ENCODE data around the gene DCDC2C.
A peak's percentile ranks its signal among the peaks of the same experiment; 100 is the strongest.

The DCDC2C gene

DNA sequence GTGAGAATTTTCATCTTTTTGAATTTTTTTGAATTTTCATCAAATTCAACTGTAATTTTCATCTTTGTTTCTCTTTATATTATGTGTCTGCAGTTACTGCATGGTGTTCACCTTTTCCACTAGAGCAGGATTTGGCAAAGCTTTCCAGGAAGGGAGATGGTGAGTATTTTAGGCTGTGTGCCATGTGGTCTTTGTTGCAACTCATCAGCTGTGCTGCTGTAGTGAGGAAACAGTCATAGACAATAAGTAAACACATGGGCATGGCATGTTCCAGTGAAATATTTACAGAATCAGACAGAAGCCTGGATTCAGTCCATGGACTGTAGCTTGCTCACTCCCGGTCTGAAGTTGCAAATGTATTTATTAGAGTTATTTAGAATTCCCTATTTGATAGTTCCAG lies 120.4 kb downstream of the DCDC2C start:
- TF ChIP-seq EZH2phosphoT487 (IDR thresholded peaks at IDR 0.05; ENCODE audit: borderline replicate concordance): no peak
- TF ChIP-seq, protein P1, sequence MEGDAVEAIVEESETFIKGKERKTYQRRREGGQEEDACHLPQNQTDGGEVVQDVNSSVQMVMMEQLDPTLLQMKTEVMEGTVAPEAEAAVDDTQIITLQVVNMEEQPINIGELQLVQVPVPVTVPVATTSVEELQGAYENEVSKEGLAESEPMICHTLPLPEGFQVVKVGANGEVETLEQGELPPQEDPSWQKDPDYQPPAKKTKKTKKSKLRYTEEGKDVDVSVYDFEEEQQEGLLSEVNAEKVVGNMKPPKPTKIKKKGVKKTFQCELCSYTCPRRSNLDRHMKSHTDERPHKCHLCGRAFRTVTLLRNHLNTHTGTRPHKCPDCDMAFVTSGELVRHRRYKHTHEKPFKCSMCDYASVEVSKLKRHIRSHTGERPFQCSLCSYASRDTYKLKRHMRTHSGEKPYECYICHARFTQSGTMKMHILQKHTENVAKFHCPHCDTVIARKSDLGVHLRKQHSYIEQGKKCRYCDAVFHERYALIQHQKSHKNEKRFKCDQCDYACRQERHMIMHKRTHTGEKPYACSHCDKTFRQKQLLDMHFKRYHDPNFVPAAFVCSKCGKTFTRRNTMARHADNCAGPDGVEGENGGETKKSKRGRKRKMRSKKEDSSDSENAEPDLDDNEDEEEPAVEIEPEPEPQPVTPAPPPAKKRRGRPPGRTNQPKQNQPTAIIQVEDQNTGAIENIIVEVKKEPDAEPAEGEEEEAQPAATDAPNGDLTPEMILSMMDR (conservative IDR thresholded peaks at IDR 0.05; ENCODE audit: low read length): no peak
- no peaks in the 10 kb centered on the region for H3K4me1 ChIP-seq (ENCODE audit: insufficient read depth, low read length, poor library complexity, severe bottlenecking)
- H3K9me3 ChIP-seq (ENCODE audit: insufficient read depth, low read depth, low read length): no peaks in the 10 kb centered on the region
- no peaks in the 10 kb centered on the region for H3K27me3 ChIP-seq (ENCODE audit: insufficient read depth, low read length, poor library complexity, severe bottlenecking)
- no peaks in the 10 kb centered on the region for H3F3A ChIP-seq (ENCODE audit: low read depth)
- H3K9ac ChIP-seq (ENCODE audit: low read depth, low read length, poor library complexity, severe bottlenecking): no peak overlapping the region
- no peaks in the 10 kb centered on the region for H3K36me3 ChIP-seq (ENCODE audit: insufficient read depth, low read length)
- no peaks in the 10 kb centered on the region for H4K20me1 ChIP-seq (ENCODE audit: insufficient read depth, low read length, poor library complexity, severe bottlenecking)
- no peaks in the 10 kb centered on the region for H3K79me2 ChIP-seq (ENCODE audit: insufficient read depth, low read length)
- H2AFZ ChIP-seq (ENCODE audit: low read length): no peak overlapping the region
- no peaks in the 10 kb centered on the region for H3K9me2 ChIP-seq (replicated peaks; ENCODE audit: low read depth, low read length)
- H3K4me3 ChIP-seq (ENCODE audit: low read length, poor library complexity, severe bottlenecking): no peak overlapping the region
- no peak overlapping the region for H3K4me2 ChIP-seq (ENCODE audit: low read depth, low read length, poor library complexity, severe bottlenecking)

DNA sequence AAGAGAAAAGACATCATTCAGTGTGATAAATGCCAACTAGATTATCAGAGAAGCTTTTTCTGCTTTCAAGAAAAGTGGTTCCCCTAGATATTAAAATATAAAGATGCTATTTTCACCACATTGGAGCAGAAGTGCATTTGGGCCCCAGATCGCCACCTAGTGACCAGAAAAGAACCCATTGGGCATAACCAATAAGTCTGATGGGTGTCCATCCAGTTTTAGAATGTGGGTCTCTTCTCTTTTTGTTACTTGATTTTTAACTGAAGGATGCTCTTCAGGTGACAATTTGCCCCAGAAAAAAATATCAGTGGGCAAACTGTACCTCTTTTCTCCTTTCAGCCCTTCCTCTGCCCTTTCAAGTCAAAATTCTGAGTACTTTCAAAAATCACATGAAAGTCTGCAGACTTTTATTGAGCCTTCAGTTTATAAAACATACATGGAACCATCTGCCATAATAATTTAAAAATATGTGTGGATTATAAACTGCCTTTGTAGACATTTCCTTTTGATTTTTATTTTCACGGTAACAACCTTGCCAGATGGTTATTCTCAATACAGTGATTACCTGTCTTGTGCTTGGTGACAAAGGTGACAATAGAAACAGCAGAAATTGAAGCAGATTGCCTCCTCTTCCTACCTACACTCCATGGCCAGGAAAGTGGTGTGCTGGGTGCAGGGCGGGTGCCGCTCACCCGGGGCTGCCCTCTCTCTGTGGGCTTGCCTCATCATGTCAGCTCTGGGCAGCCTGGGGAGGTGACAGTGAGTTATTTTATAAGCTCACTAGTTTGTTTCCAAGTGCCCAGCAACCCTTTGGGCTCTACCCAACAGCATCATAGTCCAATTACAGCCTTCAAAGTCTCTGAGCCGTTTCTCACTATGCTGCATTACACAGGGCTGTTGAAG lies 124.5 kb downstream of the DCDC2C start:
- no peak overlapping the region for H3K4me3 ChIP-seq (ENCODE audit: low read length, poor library complexity, severe bottlenecking)
- H3F3A ChIP-seq (ENCODE audit: low read depth): no peaks in the 10 kb centered on the region
- H3K4me1 ChIP-seq (ENCODE audit: insufficient read depth, low read length, poor library complexity, severe bottlenecking): no peaks in the 10 kb centered on the region
- H4K20me1 ChIP-seq (ENCODE audit: insufficient read depth, low read length, poor library complexity, severe bottlenecking): no peaks in the 10 kb centered on the region
- H3K36me3 ChIP-seq (ENCODE audit: insufficient read depth, low read length): no peaks in the 10 kb centered on the region
- no peaks in the 10 kb centered on the region for H3K9me3 ChIP-seq (ENCODE audit: insufficient read depth, low read depth, low read length)
- TF ChIP-seq, protein P1 (conservative IDR thresholded peaks at IDR 0.05; ENCODE audit: low read length): peak; percentile 80
- TF ChIP-seq EZH2phosphoT487 (IDR thresholded peaks at IDR 0.05; ENCODE audit: borderline replicate concordance): no peak
- no peaks in the 10 kb centered on the region for H3K9me2 ChIP-seq (replicated peaks; ENCODE audit: low read depth, low read length)
- no peak overlapping the region for H2AFZ ChIP-seq (ENCODE audit: low read length)
- H3K9ac ChIP-seq (ENCODE audit: low read depth, low read length, poor library complexity, severe bottlenecking): no peak overlapping the region
- H3K79me2 ChIP-seq (ENCODE audit: insufficient read depth, low read length): no peaks in the 10 kb centered on the region
- no peaks in the 10 kb centered on the region for H3K27me3 ChIP-seq (ENCODE audit: insufficient read depth, low read length, poor library complexity, severe bottlenecking)
- no peak overlapping the region for H3K4me2 ChIP-seq (ENCODE audit: low read depth, low read length, poor library complexity, severe bottlenecking)

DNA sequence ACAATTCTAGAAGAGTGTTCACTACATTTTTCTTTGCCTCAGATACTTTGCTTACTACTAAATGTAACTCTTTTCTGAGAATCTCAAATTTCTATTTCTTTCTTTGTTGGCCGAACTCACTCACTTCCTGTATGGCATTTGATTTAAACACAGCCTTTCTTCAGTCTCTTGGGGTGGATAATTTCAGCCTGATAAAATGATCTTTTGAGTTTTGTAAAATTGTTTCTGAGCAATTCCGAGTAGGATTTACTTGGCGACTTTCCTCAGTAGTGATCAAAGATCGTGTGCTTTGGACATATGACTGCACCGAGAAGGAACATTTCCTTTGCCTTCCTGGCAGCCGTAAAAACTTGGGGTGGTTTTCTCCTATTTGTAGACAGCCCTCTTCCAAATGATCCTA lies 127.4 kb downstream of the DCDC2C start:
- Histone ChIP-seq H3K9me2 (replicated peaks; ENCODE audit: low read depth, low read length) (no peaks in the 10 kb centered on the region), H3K36me3 (ENCODE audit: insufficient read depth, low read length) (no peaks in the 10 kb centered on the region), H3K9me3 (ENCODE audit: insufficient read depth, low read depth, low read length) (no peaks in the 10 kb centered on the region), H3K9ac (ENCODE audit: low read depth, low read length, poor library complexity, severe bottlenecking) (no peak overlapping the region), H3F3A (ENCODE audit: low read depth) (no peaks in the 10 kb centered on the region), H3K79me2 (ENCODE audit: insufficient read depth, low read length) (no peaks in the 10 kb centered on the region), H3K4me3 (ENCODE audit: low read length, poor library complexity, severe bottlenecking) (no peak overlapping the region), H2AFZ (ENCODE audit: low read length) (no peak overlapping the region), H3K4me1 (ENCODE audit: insufficient read depth, low read length, poor library complexity, severe bottlenecking) (no peaks in the 10 kb centered on the region), H4K20me1 (ENCODE audit: insufficient read depth, low read length, poor library complexity, severe bottlenecking) (no peaks in the 10 kb centered on the region), H3K27me3 (ENCODE audit: insufficient read depth, low read length, poor library complexity, severe bottlenecking) (no peaks in the 10 kb centered on the region), H3K4me2 (ENCODE audit: low read depth, low read length, poor library complexity, severe bottlenecking) (no peak overlapping the region)
- no peak for TF ChIP-seq EZH2phosphoT487 (IDR thresholded peaks at IDR 0.05; ENCODE audit: borderline replicate concordance)
- TF ChIP-seq, protein P1 (conservative IDR thresholded peaks at IDR 0.05; ENCODE audit: low read length): no peak
